Measurements from ENCODE around the gene HSD3B7. TPM values are rescaled to one million over a fixed set of nuclear protein-coding genes. Genes with fewer than 3 reads are reported as not detected.

The HSD3B7 gene
- total RNA-seq, 1 donor, result 45.6 TPM

DNA sequence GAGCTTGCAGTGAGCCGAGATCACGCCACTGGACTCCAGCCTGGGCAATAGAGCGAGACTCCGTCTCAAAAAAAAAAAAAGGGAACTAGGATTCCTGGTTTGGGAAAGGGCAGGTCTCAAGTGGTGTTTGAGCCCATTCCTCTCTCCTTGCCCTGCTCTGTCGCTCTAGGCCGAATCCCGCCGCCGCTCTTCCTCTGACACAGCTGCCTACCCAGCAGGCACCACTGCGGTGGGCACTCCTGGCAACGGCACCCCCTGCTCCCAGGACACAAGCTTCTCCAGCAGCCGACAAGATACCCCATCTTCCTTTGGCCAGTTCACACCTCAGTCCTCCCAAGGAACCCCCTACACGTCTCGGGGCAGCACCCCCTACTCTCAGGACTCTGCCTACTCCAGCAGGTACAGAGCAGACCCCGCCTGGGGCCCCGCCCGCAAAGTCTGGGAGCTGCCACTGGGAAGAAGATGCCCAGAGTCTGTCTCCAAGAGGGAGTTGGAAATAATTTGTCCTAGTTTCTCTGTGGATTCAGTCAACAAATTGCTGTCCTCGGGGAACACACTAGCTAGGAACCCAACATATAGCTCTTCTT is 21.0 kb upstream of the HSD3B7 start:
- peaks cover 75% of the 10 kb centered on the region for H3K36me3 ChIP-seq (ENCODE audit: insufficient read depth, low read length)
- H3K9me3 ChIP-seq (ENCODE audit: low read depth, low read length), result no peaks in the 10 kb centered on the region
- peaks cover 14% of the 10 kb centered on the region for H4K20me1 ChIP-seq (ENCODE audit: insufficient read depth, low read length)
- TF ChIP-seq, protein P1, sequence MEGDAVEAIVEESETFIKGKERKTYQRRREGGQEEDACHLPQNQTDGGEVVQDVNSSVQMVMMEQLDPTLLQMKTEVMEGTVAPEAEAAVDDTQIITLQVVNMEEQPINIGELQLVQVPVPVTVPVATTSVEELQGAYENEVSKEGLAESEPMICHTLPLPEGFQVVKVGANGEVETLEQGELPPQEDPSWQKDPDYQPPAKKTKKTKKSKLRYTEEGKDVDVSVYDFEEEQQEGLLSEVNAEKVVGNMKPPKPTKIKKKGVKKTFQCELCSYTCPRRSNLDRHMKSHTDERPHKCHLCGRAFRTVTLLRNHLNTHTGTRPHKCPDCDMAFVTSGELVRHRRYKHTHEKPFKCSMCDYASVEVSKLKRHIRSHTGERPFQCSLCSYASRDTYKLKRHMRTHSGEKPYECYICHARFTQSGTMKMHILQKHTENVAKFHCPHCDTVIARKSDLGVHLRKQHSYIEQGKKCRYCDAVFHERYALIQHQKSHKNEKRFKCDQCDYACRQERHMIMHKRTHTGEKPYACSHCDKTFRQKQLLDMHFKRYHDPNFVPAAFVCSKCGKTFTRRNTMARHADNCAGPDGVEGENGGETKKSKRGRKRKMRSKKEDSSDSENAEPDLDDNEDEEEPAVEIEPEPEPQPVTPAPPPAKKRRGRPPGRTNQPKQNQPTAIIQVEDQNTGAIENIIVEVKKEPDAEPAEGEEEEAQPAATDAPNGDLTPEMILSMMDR (IDR thresholded peaks at IDR 0.05; ENCODE audit: extremely low read depth, low read depth, low read length), result no peak
- H3K4me3 ChIP-seq (ENCODE audit: insufficient read depth, low read length), result no peak overlapping the region
- DNase-seq (ENCODE audit: insufficient read length, low spot score, missing footprints), result no peak
- H3K4me1 ChIP-seq (ENCODE audit: insufficient read depth, low read length), result peaks cover 2% of the 10 kb centered on the region
- H3K27ac ChIP-seq (ENCODE audit: low read depth, low read length), result no peak overlapping the region
- no peaks in the 10 kb centered on the region for H3K27me3 ChIP-seq (ENCODE audit: insufficient read depth, low read length)
- peaks cover 19% of the 10 kb centered on the region for H3K79me2 ChIP-seq (ENCODE audit: insufficient read depth, low read length)
- H2AFZ ChIP-seq (ENCODE audit: low read length), result no peak overlapping the region
- no peak overlapping the region for H3K4me2 ChIP-seq (ENCODE audit: insufficient read depth, low read length)

DNA sequence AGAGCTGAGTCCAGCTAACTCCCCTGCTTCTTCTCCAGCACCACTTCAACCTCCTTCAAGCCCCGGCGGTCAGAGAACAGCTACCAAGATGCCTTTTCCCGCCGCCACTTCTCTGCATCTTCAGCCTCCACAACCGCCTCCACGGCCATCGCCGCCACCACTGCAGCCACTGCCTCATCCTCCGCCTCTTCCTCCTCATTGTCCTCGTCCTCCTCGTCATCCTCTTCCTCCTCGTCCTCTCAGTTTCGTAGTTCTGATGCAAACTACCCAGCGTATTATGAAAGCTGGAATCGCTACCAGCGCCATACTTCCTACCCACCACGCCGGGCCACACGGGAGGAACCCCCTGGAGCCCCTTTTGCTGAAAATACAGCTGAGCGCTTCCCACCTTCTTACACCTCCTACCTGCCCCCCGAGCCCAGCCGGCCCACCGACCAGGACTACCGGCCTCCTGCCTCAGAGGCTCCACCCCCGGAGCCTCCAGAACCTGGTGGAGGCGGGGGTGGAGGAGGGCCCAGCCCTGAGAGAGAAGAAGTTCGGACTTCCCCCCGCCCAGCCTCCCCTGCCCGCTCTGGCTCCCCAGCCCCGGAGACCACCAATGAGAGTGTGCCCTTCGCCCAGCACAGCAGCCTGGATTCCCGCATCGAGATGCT is 20.3 kb upstream of the HSD3B7 start:
- TF ChIP-seq, protein P1 (IDR thresholded peaks at IDR 0.05; ENCODE audit: extremely low read depth, low read depth, low read length), result no peak

DNA sequence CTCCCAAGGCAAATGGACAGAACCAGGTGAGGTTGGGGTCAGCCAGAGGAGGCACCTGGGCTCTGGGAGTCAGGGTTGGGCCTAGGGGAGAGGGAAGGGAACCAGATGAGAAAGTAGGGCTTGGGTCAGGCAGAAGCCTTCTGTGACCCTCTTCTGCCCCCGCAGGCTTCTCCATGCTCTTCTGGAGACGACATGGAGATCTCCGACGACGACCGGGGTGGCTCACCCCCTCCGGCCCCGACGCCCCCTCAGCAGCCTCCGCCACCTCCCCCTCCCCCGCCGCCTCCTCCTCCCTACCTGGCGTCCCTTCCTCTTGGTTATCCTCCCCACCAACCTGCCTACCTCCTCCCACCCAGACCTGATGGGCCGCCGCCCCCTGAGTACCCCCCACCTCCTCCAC is 19.6 kb upstream of the HSD3B7 start:
- TF ChIP-seq, protein P1 (IDR thresholded peaks at IDR 0.05; ENCODE audit: extremely low read depth, low read depth, low read length), result no peak
- no peak for DNase-seq (ENCODE audit: insufficient read length, low spot score, missing footprints)
- H3K36me3 ChIP-seq (ENCODE audit: insufficient read depth, low read length), result peaks cover 71% of the 10 kb centered on the region
- H2AFZ ChIP-seq (ENCODE audit: low read length), result no peak overlapping the region
- no peak overlapping the region for H3K27ac ChIP-seq (ENCODE audit: low read depth, low read length)
- no peak overlapping the region for H3K4me3 ChIP-seq (ENCODE audit: insufficient read depth, low read length)
- peaks cover 3% of the 10 kb centered on the region for H4K20me1 ChIP-seq (ENCODE audit: insufficient read depth, low read length)
- no peak overlapping the region for H3K4me2 ChIP-seq (ENCODE audit: insufficient read depth, low read length)
- H3K27me3 ChIP-seq (ENCODE audit: insufficient read depth, low read length), result no peaks in the 10 kb centered on the region
- H3K9me3 ChIP-seq (ENCODE audit: low read depth, low read length), result no peaks in the 10 kb centered on the region
- H3K79me2 ChIP-seq (ENCODE audit: insufficient read depth, low read length), result peaks cover 5% of the 10 kb centered on the region
- H3K4me1 ChIP-seq (ENCODE audit: insufficient read depth, low read length), result no peaks in the 10 kb centered on the region

More for the DNA sequence above, 20.3 kb upstream of the HSD3B7 start:
- no peak overlapping the region for H3K4me3 ChIP-seq (ENCODE audit: insufficient read depth, low read length)
- peaks cover 12% of the 10 kb centered on the region for H3K79me2 ChIP-seq (ENCODE audit: insufficient read depth, low read length)
- H3K27ac ChIP-seq (ENCODE audit: low read depth, low read length), result no peak overlapping the region
- H3K4me2 ChIP-seq (ENCODE audit: insufficient read depth, low read length), result no peak overlapping the region
- no peaks in the 10 kb centered on the region for H3K4me1 ChIP-seq (ENCODE audit: insufficient read depth, low read length)
- DNase-seq (ENCODE audit: insufficient read length, low spot score, missing footprints), result no peak
- H4K20me1 ChIP-seq (ENCODE audit: insufficient read depth, low read length), result peaks cover 10% of the 10 kb centered on the region
- H3K9me3 ChIP-seq (ENCODE audit: low read depth, low read length), result no peaks in the 10 kb centered on the region
- H2AFZ ChIP-seq (ENCODE audit: low read length), result no peak overlapping the region
- peaks cover 75% of the 10 kb centered on the region for H3K36me3 ChIP-seq (ENCODE audit: insufficient read depth, low read length)
- no peaks in the 10 kb centered on the region for H3K27me3 ChIP-seq (ENCODE audit: insufficient read depth, low read length)

DNA sequence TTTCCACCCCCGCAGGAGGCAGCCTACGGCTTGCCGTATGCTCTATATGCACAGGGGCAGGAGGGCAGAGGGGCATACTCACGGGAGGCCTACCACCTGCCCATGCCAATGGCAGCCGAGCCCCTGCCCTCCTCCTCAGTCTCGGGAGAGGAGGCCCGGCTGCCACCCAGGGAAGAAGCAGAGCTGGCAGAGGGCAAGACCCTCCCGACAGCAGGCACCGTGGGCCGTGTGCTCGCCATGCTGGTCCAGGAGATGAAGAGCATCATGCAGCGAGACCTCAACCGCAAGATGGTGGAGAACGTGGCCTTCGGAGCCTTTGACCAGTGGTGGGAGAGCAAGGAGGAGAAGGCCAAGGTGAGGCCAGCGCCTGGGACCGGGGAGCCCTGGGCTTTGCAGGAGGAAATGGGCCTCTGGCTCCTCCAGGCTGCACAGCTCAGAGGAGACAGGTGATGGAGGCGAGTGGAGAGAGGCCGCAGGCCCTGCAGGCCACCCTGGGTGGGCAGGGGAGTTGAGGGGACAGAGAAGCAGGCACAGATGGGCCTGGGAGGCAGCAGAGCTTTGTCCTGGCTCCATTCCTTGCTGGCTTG is 18.9 kb upstream of the HSD3B7 start:
- Histone ChIP-seq H2AFZ (ENCODE audit: low read length) (no peak overlapping the region), H4K20me1 (ENCODE audit: insufficient read depth, low read length) (peaks cover 6% of the 10 kb centered on the region), H3K4me2 (ENCODE audit: insufficient read depth, low read length) (no peak overlapping the region), H3K4me3 (ENCODE audit: insufficient read depth, low read length) (no peak overlapping the region), H3K27ac (ENCODE audit: low read depth, low read length) (no peak overlapping the region), H3K4me1 (ENCODE audit: insufficient read depth, low read length) (no peaks in the 10 kb centered on the region), H3K79me2 (ENCODE audit: insufficient read depth, low read length) (peaks cover 3% of the 10 kb centered on the region), H3K27me3 (ENCODE audit: insufficient read depth, low read length) (no peaks in the 10 kb centered on the region), H3K36me3 (ENCODE audit: insufficient read depth, low read length) (peaks cover 72% of the 10 kb centered on the region), H3K9me3 (ENCODE audit: low read depth, low read length) (no peaks in the 10 kb centered on the region)
- TF ChIP-seq, protein P1 (IDR thresholded peaks at IDR 0.05; ENCODE audit: extremely low read depth, low read depth, low read length), result no peak
- DNase-seq (ENCODE audit: insufficient read length, low spot score, missing footprints), result no peak
